Cardiac muscle cell (in vitro differentiated cells and primary cell): Measurements from ENCODE around the gene KRTAP2-1. TPM values are rescaled to one million over a fixed set of nuclear protein-coding genes. Genes with fewer than 3 reads are reported as not detected.
"Not testable (repeated sequence)": the region's sequence is repeated elsewhere in the genome, so short reads cannot be mapped to it uniquely, and the experiment has no call there.

Source experiments
- DNase-seq, 2 donors: peaks; one replicate each; pipeline versions ENCODE4 v3.0.0 to v3.0.0-alpha.2; 2010 to 2017; ENCODE audit warnings: low read depth in 1 of 2, low spot score in 1 of 2
- H3K27ac ChIP-seq: fragments of 200-600 bp; sonication (generic); 2 replicates; pipeline ENCODE4 v1.5.1; 2016
- H3K27me3 ChIP-seq: fragments of 200-600 bp; sonication (generic); 2 replicates; pipeline ENCODE4 v1.6.0; 2016; ENCODE audit warnings: control low read depth
- H3K36me3 ChIP-seq: fragments of 200-600 bp; sonication (generic); 2 replicates; pipeline ENCODE4 v1.5.1; 2016; ENCODE audit warnings: control low read depth
- H3K4me1 ChIP-seq: fragments of 200-600 bp; sonication (generic); 2 replicates; pipeline ENCODE4 v1.8.1; 2017; ENCODE audit warnings: low read depth, mild to moderate bottlenecking, mixed run types
- H3K4me3 ChIP-seq: fragments of 200-600 bp; sonication (generic); 2 replicates; pipeline ENCODE4 v1.5.1; 2016; ENCODE audit warnings: mild to moderate bottlenecking
- H3K9me3 ChIP-seq: fragments of 200-600 bp; sonication (generic); 2 replicates; pipeline ENCODE4 v1.5.1; 2017; ENCODE audit warnings: low read depth, mild to moderate bottlenecking, control low read depth
- CTCF ChIP-seq: IDR thresholded peaks from 2 replicates; pipeline ENCODE4 v1.5.1; 2012; ENCODE audit warnings: low read depth, mild to moderate bottlenecking, low read length
- polyA plus RNA-seq: library from polyadenylated mRNA; unstranded; fragments of >200 nt; fragmentation: Nextera tagmentation; extraction: Ambion mirVana; gene quantifications from 2 replicates; pipeline ENCODE4 v1.2.1, GENCODE V29; 2016
- total RNA-seq: library from RNA; depleted of rRNA; stranded (reverse); fragments of >200 nt; gene quantifications from 2 replicates; pipeline ENCODE4 v1.2.3, GENCODE V29; 2016

The KRTAP2-1 gene
- total and polyA plus RNA-seq, 2 experiments from 2014 or later = not detected

DNA sequence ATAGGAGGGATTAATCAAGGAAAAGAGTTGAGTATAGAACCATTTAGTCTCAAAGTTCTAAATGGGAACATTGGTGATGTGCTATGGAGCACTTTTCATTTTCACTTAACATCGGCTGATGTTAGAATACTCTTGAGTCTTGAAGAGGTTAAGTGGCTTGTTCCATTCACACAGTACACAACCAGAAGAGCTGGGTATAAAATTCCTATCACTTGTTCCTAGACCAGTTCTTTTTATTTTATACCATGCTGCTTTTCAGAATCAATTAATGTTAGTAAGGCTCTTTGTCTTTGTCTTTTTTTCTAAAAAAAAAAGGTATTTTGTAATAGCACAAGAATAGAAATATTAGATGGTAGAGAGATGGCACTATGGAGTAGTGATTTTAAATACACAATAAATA lies 4.2 kb downstream of the KRTAP2-1 start:
- no peak for TF ChIP-seq CTCF
- H3K4me1 ChIP-seq = no peaks in the 10 kb centered on the region
- no peaks in the 10 kb centered on the region for H3K36me3 ChIP-seq
- DNase-seq = no peak
- no peaks in the 10 kb centered on the region for H3K27me3 ChIP-seq
- H3K4me3 ChIP-seq = no peak overlapping the region
- H3K9me3 ChIP-seq = no peaks in the 10 kb centered on the region
- no peak overlapping the region for H3K27ac ChIP-seq

GRCh38 chr17:41040783-41041571 lies 6.1 kb downstream of the KRTAP2-1 start, which contains the start of gene KRTAP1-1:
Gene KRTAP1-1, minus strand, starts transcription at chr17:41041450. Its CDS starts 53 bp downstream, at chr17:41041397.
- not testable (repeated sequence) for H3K36me3 ChIP-seq, H3K27ac ChIP-seq, H3K27me3 ChIP-seq, H3K4me1 ChIP-seq, DNase-seq, H3K4me3 ChIP-seq, H3K9me3 ChIP-seq

DNA sequence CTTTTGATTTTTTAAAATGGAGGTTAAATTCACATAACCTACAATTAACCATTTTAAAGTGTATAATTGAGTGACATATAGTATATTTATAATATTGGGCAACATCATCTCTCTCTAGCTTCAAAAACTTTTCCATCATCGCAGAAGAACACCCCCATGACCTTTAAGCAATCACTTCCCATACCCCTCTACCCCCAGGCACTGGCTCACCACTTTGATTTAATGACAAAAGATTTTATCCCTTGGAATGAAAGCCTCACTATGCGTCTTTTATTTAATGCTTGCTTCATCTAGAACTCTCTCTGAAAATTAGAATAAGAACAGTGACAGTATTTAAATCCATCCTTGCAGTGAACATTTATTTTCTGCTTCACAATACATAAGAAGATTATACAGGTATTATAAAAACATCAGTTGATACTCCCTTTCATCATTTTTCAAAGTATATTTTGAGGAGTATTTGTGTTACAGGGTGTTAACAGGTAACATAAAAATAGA lies 9.2 kb downstream of the KRTAP2-1 start:
- H3K4me1 ChIP-seq = no peaks in the 10 kb centered on the region
- H3K4me3 ChIP-seq = no peak overlapping the region
- H3K9me3 ChIP-seq = no peaks in the 10 kb centered on the region
- H3K36me3 ChIP-seq = no peaks in the 10 kb centered on the region
- no peak for TF ChIP-seq CTCF
- no peak for DNase-seq
- H3K27ac ChIP-seq = no peak overlapping the region
- no peaks in the 10 kb centered on the region for H3K27me3 ChIP-seq

DNA sequence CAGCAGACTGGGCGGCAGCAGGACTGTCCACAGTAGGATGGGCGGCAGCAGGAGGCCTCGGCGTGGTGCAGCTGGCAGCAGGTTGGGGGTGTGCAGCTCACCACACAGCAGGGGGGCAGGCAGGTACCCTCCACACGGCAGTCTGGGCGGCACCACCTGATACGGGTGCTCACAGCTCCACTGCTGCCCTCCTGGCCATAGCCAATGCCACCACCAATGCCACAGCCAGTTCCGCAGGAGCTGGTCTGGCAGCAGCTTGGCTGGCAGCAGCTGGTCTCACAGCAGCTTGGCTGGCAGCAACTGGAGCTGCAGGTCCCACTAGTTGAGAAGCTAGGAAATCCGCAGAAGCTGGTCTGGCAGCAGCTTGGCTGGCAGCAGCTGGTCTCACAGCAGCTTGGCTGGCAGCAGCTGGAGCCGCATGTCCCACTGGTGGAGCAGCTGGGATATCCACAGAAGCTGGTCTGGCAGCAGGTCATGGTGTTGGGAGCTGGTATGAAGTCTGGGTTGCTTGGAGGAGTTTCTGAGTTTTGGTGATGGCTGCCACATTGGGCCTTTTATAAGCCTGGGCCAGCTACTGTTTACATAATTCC lies 12.7 kb downstream of the KRTAP2-1 start, which contains the start of gene KRTAP1-3:
TSS of gene KRTAP1-3 (minus strand) at position 529 of the 590 bp plus-strand sequence. CDS start at position 476, 53 bp downstream.
- H3K9me3 ChIP-seq, H3K27ac ChIP-seq, DNase-seq, H3K4me1 ChIP-seq, H3K27me3 ChIP-seq, H3K4me3 ChIP-seq, H3K36me3 ChIP-seq: not testable (repeated sequence)

DNA sequence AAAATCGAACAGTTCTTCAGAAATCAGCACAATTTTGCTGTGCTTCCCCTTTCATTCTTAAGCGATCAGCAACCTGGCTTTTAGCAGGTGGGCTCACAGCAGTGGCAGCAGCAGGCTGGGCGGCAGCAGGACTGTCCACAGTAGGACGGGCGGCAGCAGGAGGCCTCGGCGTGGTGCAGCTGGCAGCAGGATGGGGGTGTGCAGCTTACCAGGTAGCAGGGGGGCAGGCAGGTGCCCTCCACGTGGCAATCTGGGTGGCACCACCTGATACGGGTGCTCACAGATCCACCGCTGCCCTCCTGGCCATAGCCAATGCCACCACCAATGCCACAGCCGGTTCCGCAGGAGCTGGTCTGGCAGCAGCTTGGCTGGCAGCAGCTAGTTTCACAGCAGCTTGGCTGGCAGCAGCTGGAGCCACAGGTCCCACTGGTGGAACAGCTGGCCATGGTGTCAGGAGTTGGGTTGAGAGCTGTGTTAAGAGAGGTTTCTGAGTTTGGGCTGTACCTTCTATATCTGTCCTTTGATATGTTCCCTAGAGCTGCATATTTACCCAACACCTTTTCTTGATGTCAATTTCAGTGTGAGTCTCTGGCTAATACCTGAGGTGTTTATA lies 17.4 kb downstream of the KRTAP2-1 start, which contains the start of gene KRTAP1-4:
TSS of gene KRTAP1-4 (minus strand) at position 563 of the 613 bp plus-strand sequence. CDS start at position 446, 117 bp downstream.
- H3K4me3 ChIP-seq = no peak within 1 kb of the TSS
- H3K27ac ChIP-seq = no peak within 1 kb of the TSS
- no peak for TF ChIP-seq CTCF
- no peak for DNase-seq
- H3K4me1 ChIP-seq = no peaks in the 10 kb centered on the region
- H3K9me3 ChIP-seq = no peaks in the 10 kb centered on the region
- H3K27me3 ChIP-seq = peaks cover 2% of the 10 kb centered on the region
- no peaks in the 10 kb centered on the region for H3K36me3 ChIP-seq

DNA sequence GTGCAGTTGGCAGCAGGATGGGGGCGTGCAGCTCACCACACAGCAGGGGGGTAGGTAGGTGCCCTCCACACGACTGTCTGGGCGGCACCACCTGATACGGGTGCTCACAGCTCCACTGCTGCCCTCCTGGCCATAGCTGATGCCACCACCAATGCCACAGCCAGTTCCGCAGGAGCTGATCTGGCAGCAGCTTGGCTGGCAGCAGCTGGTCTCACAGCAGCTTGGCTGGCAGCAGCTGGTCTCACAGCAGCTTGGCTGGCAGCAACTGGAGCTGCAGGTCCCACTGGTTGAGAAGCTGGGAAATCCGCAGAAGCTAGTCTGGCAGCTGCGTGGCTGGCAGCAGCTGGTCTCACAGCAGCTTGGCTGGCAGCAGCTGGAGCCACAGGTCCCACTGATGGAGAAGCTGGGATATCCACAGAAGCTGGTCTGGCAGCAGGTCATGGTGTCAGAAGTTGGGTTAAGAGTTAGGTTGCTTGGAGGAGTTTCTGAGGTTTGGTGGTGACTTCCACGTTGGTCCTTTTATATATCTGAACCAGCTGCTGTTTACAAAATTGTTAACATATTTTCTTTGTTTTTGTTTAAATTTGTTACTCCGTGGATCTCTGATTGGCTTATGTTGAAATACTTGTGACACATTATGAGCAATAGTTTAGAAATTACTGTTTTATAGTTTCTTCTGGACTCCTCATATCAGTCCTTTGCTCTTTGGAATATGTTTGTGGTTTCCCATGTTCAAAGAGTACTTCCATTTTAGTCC lies 20.2 kb downstream of the KRTAP2-1 start, which contains the start of gene KRTAP1-5:
TSS of gene KRTAP1-5 (minus strand) at position 494 of the 757 bp plus-strand sequence. CDS start at position 441, 53 bp downstream.
- peaks cover 2% of the 10 kb centered on the region for H3K27me3 ChIP-seq
- H3K4me1 ChIP-seq = no peaks in the 10 kb centered on the region
- DNase-seq = peak in 1 of 2 donors; percentile 21
- H3K36me3 ChIP-seq = no peaks in the 10 kb centered on the region
- H3K9me3 ChIP-seq = no peaks in the 10 kb centered on the region
- H3K4me3 ChIP-seq = no peak within 1 kb of the TSS
- no peak for TF ChIP-seq CTCF
- no peak within 1 kb of the TSS for H3K27ac ChIP-seq
